ENCODE data around the gene PSMB3. TPM values are rescaled to one million over a fixed set of nuclear protein-coding genes. Genes with fewer than 3 reads are reported as not detected.
A peak's percentile ranks its signal among the peaks of the same experiment; 100 is the strongest.

Gene PSMB3
- 159 TPM for total RNA-seq
- 10 to 100 TPM; 70.3 to 90.7 (median 76.4) TPM for polyA plus RNA-seq (ENCODE audit: insufficient read depth in 1 of 8, insufficient read length in 8 of 8, low replicate concordance in 1 of 8)
- long read RNA-seq, donor 1, transcript PSMB3-211 (6 exons, 773 nt), result major isoform, 15 of 29 reads
- long read RNA-seq, donor 1, transcript PSMB3-210 (2 exons, 562 nt), result minor isoform, 5 of 29 reads
- long read RNA-seq, donor 1, partial matches to known transcripts, result 6 of 29 reads
- long read RNA-seq, donor 1, other reads (novel, unspliced or antisense), result 0 of 29 reads
- long read RNA-seq, donor 2, transcript PSMB3-211 (6 exons, 773 nt), result major isoform, 8 of 9 reads
- long read RNA-seq, donor 2, partial matches to known transcripts, result 0 of 9 reads
- long read RNA-seq, donor 2, other reads (novel, unspliced or antisense), result 0 of 9 reads
- long read RNA-seq, donor 3, transcript PSMB3-211 (6 exons, 773 nt), result major isoform, 37 of 48 reads
- long read RNA-seq, donor 3, partial matches to known transcripts, result 7 of 48 reads
- long read RNA-seq, donor 3, other reads (novel, unspliced or antisense), result 0 of 48 reads
- long read RNA-seq, donor 4, transcript PSMB3-210 (2 exons, 562 nt), result minor isoform, 5 of 52 reads
- long read RNA-seq, donor 4, transcript PSMB3-211 (6 exons, 773 nt), result major isoform, 42 of 52 reads
- long read RNA-seq, donor 4, partial matches to known transcripts, result 5 of 52 reads
- long read RNA-seq, donor 4, other reads (novel, unspliced or antisense), result 0 of 52 reads
- long read RNA-seq, donor 5, transcript PSMB3-212 (5 exons, 552 nt), result minor isoform, 6 of 181 reads
- long read RNA-seq, donor 5, transcript PSMB3-211 (6 exons, 773 nt), result major isoform, 129 of 181 reads
- long read RNA-seq, donor 5, transcript PSMB3-210 (2 exons, 562 nt), result minor isoform, 17 of 181 reads
- long read RNA-seq, donor 5, transcript PSMB3-209 (3 exons, 426 nt), result minor isoform, 15 of 181 reads
- long read RNA-seq, donor 5, partial matches to known transcripts, result 14 of 181 reads
- long read RNA-seq, donor 5, other reads (novel, unspliced or antisense), result 0 of 181 reads
- long read RNA-seq, donor 6, transcript PSMB3-209 (3 exons, 426 nt), result minor isoform, 15 of 15,871 reads
- long read RNA-seq, donor 6, transcript PSMB3-211 (6 exons, 773 nt), result major isoform, 119 of 15,871 reads
- long read RNA-seq, donor 6, transcript PSMB3-210 (2 exons, 562 nt), result minor isoform, 17 of 15,871 reads
- long read RNA-seq, donor 6, partial matches to known transcripts, result 15,438 of 15,871 reads
- long read RNA-seq, donor 6, other reads (novel, unspliced or antisense), result 277 of 15,871 reads
- long read RNA-seq, donor 7, transcript PSMB3-211 (6 exons, 773 nt), result major isoform, 71 of 111 reads
- long read RNA-seq, donor 7, transcript PSMB3-210 (2 exons, 562 nt), result minor isoform, 10 of 111 reads
- long read RNA-seq, donor 7, transcript PSMB3-209 (3 exons, 426 nt), result minor isoform, 17 of 111 reads
- long read RNA-seq, donor 7, partial matches to known transcripts, result 12 of 111 reads
- long read RNA-seq, donor 7, other reads (novel, unspliced or antisense), result 0 of 111 reads
- long read RNA-seq, donor 8, transcript PSMB3-211 (6 exons, 773 nt), result major isoform, 46 of 74 reads
- long read RNA-seq, donor 8, transcript PSMB3-210 (2 exons, 562 nt), result minor isoform, 10 of 74 reads
- long read RNA-seq, donor 8, transcript PSMB3-209 (3 exons, 426 nt), result minor isoform, 11 of 74 reads
- long read RNA-seq, donor 8, partial matches to known transcripts, result 5 of 74 reads
- long read RNA-seq, donor 8, other reads (novel, unspliced or antisense), result 0 of 74 reads
- long read RNA-seq, donor 9, transcript PSMB3-210 (2 exons, 562 nt), result minor isoform, 7 of 83 reads
- long read RNA-seq, donor 9, transcript PSMB3-209 (3 exons, 426 nt), result minor isoform, 9 of 83 reads
- long read RNA-seq, donor 9, transcript PSMB3-211 (6 exons, 773 nt), result major isoform, 56 of 83 reads
- long read RNA-seq, donor 9, partial matches to known transcripts, result 9 of 83 reads
- long read RNA-seq, donor 9, other reads (novel, unspliced or antisense), result 0 of 83 reads
- long read RNA-seq, donor 10, transcript PSMB3-210 (2 exons, 562 nt), result minor isoform, 14 of 95 reads
- long read RNA-seq, donor 10, transcript PSMB3-209 (3 exons, 426 nt), result minor isoform, 7 of 95 reads
- long read RNA-seq, donor 10, transcript PSMB3-211 (6 exons, 773 nt), result major isoform, 65 of 95 reads
- long read RNA-seq, donor 10, partial matches to known transcripts, result 7 of 95 reads
- long read RNA-seq, donor 10, other reads (novel, unspliced or antisense), result 0 of 95 reads
- long read RNA-seq, donor 11, transcript PSMB3-209 (3 exons, 426 nt), result minor isoform, 9 of 66 reads
- long read RNA-seq, donor 11, transcript PSMB3-211 (6 exons, 773 nt), result major isoform, 46 of 66 reads
- long read RNA-seq, donor 11, partial matches to known transcripts, result 5 of 66 reads
- long read RNA-seq, donor 11, other reads (novel, unspliced or antisense), result 0 of 66 reads

GRCh38 chr17:38752308-38753070 lies at the start of gene PSMB3:
TSS of gene PSMB3 (plus strand) at chr17:38752741. CDS start at chr17:38752827, 86 bp downstream.
- Histone ChIP-seq H3K36me3 (ENCODE audit: control insufficient read depth, insufficient read depth, low read length) (peaks cover 29% of the 10 kb centered on the region), H3K27ac (ENCODE audit: low read length) (peak within 1 kb of the TSS; percentile 96), H3K9me3 (replicated peaks; ENCODE audit: control insufficient read depth, low read depth, low read length) (no peaks in the 10 kb centered on the region), H3K27me3 (ENCODE audit: control insufficient read depth, insufficient read depth, low read length) (peaks cover 10% of the 10 kb centered on the region), H3K4me1 (ENCODE audit: control insufficient read depth, insufficient read depth, low read length) (peaks cover 43% of the 10 kb centered on the region), H3K4me3 (ENCODE audit: low read length) (peak within 1 kb of the TSS; percentile 74)
- peak; percentile 100 for DNase-seq
- WGBS (ENCODE audit: insufficient coverage), result under 1% methylated on average over 42 of the region's 44 CpGs

GRCh38 chr17:38702916-38703741 lies 49.4 kb upstream of the PSMB3 start:
- H3K9me3 ChIP-seq (replicated peaks; ENCODE audit: control insufficient read depth, low read depth, low read length), result no peaks in the 10 kb centered on the region
- peaks cover 10% of the 10 kb centered on the region for H3K36me3 ChIP-seq (ENCODE audit: control insufficient read depth, insufficient read depth, low read length)
- H3K27me3 ChIP-seq (ENCODE audit: control insufficient read depth, insufficient read depth, low read length), result peaks cover 23% of the 10 kb centered on the region
- H3K27ac ChIP-seq (ENCODE audit: low read length), result peak overlapping the region; percentile 98
- 4% methylated on average over 48 of the region's 55 CpGs for WGBS (ENCODE audit: insufficient coverage)
- H3K4me3 ChIP-seq (ENCODE audit: low read length), result peak overlapping the region; percentile 95
- no peak for DNase-seq
- peaks cover 53% of the 10 kb centered on the region for H3K4me1 ChIP-seq (ENCODE audit: control insufficient read depth, insufficient read depth, low read length)

- peaks cover 14% of the 10 kb centered on the region for H3K36me3 ChIP-seq (ENCODE audit: control insufficient read depth, insufficient read depth, low read length)
- H3K27ac ChIP-seq (ENCODE audit: low read length), result peak overlapping the region; percentile 98
- H3K27me3 ChIP-seq (ENCODE audit: control insufficient read depth, insufficient read depth, low read length), result peaks cover 23% of the 10 kb centered on the region
- H3K4me3 ChIP-seq (ENCODE audit: low read length), result peak overlapping the region; percentile 95
- peak; percentile 80 for DNase-seq
- peaks cover 61% of the 10 kb centered on the region for H3K4me1 ChIP-seq (ENCODE audit: control insufficient read depth, insufficient read depth, low read length)
- H3K9me3 ChIP-seq (replicated peaks; ENCODE audit: control insufficient read depth, low read depth, low read length), result no peaks in the 10 kb centered on the region
- WGBS (ENCODE audit: insufficient coverage), result under 1% methylated on average over 31 of the region's 50 CpGs
These were observed 48.6 kb upstream of the PSMB3 start for GRCh38 chr17:38703742-38704605.

- DNase-seq, result peak; percentile 95
- H3K36me3 ChIP-seq (ENCODE audit: control insufficient read depth, insufficient read depth, low read length), result peaks cover 23% of the 10 kb centered on the region
- peak within 1 kb of the TSS; percentile 95 for H3K4me3 ChIP-seq (ENCODE audit: low read length)
- peaks cover 70% of the 10 kb centered on the region for H3K4me1 ChIP-seq (ENCODE audit: control insufficient read depth, insufficient read depth, low read length)
- peak within 1 kb of the TSS; percentile 98 for H3K27ac ChIP-seq (ENCODE audit: low read length)
- under 1% methylated on average over 74 of the region's 100 CpGs for WGBS (ENCODE audit: insufficient coverage)
- H3K27me3 ChIP-seq (ENCODE audit: control insufficient read depth, insufficient read depth, low read length), result peaks cover 18% of the 10 kb centered on the region
- no peaks in the 10 kb centered on the region for H3K9me3 ChIP-seq (replicated peaks; ENCODE audit: control insufficient read depth, low read depth, low read length)
These were observed 47.7 kb upstream of the PSMB3 start, which contains the start of gene MLLT6 for GRCh38 chr17:38704606-38705522. TSS of gene MLLT6 (plus strand) at chr17:38705273. CDS start at chr17:38705633, 360 bp downstream.

- no peaks in the 10 kb centered on the region for H3K9me3 ChIP-seq (replicated peaks; ENCODE audit: control insufficient read depth, low read depth, low read length)
- peaks cover 76% of the 10 kb centered on the region for H3K4me1 ChIP-seq (ENCODE audit: control insufficient read depth, insufficient read depth, low read length)
- H3K27ac ChIP-seq (ENCODE audit: low read length), result peak overlapping the region; percentile 54
- peaks cover 24% of the 10 kb centered on the region for H3K36me3 ChIP-seq (ENCODE audit: control insufficient read depth, insufficient read depth, low read length)
- H3K27me3 ChIP-seq (ENCODE audit: control insufficient read depth, insufficient read depth, low read length), result peaks cover 18% of the 10 kb centered on the region
- no peak for DNase-seq
- 0% methylated on average over 6 of the region's 32 CpGs for WGBS (ENCODE audit: insufficient coverage)
- peak overlapping the region; percentile 52 for H3K4me3 ChIP-seq (ENCODE audit: low read length)
These were observed 47.1 kb upstream of the PSMB3 start for GRCh38 chr17:38705523-38705802.

- peak; percentile 84 for DNase-seq
- H3K27me3 ChIP-seq (ENCODE audit: control insufficient read depth, insufficient read depth, low read length), result peaks cover 18% of the 10 kb centered on the region
- H3K4me3 ChIP-seq (ENCODE audit: low read length), result peak overlapping the region; percentile 52
- no peaks in the 10 kb centered on the region for H3K9me3 ChIP-seq (replicated peaks; ENCODE audit: control insufficient read depth, low read depth, low read length)
- H3K36me3 ChIP-seq (ENCODE audit: control insufficient read depth, insufficient read depth, low read length), result peaks cover 26% of the 10 kb centered on the region
- peak overlapping the region; percentile 63 for H3K27ac ChIP-seq (ENCODE audit: low read length)
- WGBS (ENCODE audit: insufficient coverage), result 3% methylated on average over 17 of the region's 38 CpGs
- H3K4me1 ChIP-seq (ENCODE audit: control insufficient read depth, insufficient read depth, low read length), result peaks cover 80% of the 10 kb centered on the region
These were observed 46.6 kb upstream of the PSMB3 start for GRCh38 chr17:38705803-38706504.
